ENCODE measurements around the gene ZBED1. TPM values are rescaled to one million over a fixed set of nuclear protein-coding genes. Genes with fewer than 3 reads are reported as not detected.
"Not testable (repeated sequence)": the region's sequence is repeated elsewhere in the genome, so short reads cannot be mapped to it uniquely, and the experiment has no call there.

The ZBED1 gene
- total and polyA plus RNA-seq, 8 donors = 11.9 to 39.5 (median 26.2) TPM

- no peak overlapping the region for H3K27ac ChIP-seq
- H3K4me3 ChIP-seq = no peak overlapping the region
- H3K9me3 ChIP-seq = no peaks in the 10 kb centered on the region
- 91 to 98% methylated on average over 7 of the region's 7 CpGs for WGBS, 2 donors
- ATAC-seq (no peak), FAIRE-seq (no peak), DNase-seq (no peak)
- peaks cover 0 to 13% (median 5%) of the 10 kb centered on the region in 3 donors for H3K4me1 ChIP-seq
- H3K36me3 ChIP-seq = no peaks in the 10 kb centered on the region
- intact Hi-C loops (cut with DNase I) = no loop called here
- no peak for TF ChIP-seq CTCF (IDR thresholded peaks at IDR 0.05)
- H3K27me3 ChIP-seq = no peaks in the 10 kb centered on the region
These were observed 29.1 kb downstream of the ZBED1 start for GRCh38 chrX:2471641-2472040.

DNA sequence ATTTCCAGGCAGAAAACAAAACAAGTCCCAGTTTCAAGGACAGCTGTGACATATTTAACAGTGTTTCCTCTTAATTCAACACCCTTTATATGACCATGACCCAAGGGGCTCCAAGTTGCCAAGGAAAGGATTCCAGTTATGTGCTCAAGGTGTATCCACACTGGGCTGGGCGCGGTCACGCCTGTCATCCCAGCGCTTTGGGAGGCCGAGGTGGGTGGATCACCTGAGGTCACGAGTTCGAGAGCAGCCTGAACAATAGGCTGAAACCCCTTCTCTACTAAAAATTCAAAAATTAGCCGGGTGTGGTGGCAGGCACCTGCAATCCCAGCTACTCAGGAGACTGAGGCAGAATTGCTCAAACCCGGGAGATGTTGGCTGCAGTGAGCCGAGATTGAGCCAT lies 29.6 kb downstream of the ZBED1 start:
- H3K4me3 ChIP-seq; FAIRE-seq; H3K27me3 ChIP-seq; H3K9me3 ChIP-seq; H3K36me3 ChIP-seq; ATAC-seq; H3K27ac ChIP-seq; intact Hi-C loops (cut with DNase I): not testable (repeated sequence)
- DNase-seq = peak in 1 of 6 donors; percentile 32
- 96% methylated on average over 10 of the region's 10 CpGs for WGBS, 2 donors
- H3K4me1 ChIP-seq = peaks cover 0 to 13% (median 5%) of the 10 kb centered on the region in 3 donors

- 86 to 100% methylated on average over 4 of the region's 4 CpGs for WGBS, 2 donors
- H3K36me3 ChIP-seq; H3K9me3 ChIP-seq; DNase-seq; H3K27me3 ChIP-seq; H3K4me3 ChIP-seq; ATAC-seq; FAIRE-seq; H3K27ac ChIP-seq; intact Hi-C loops (cut with DNase I): not testable (repeated sequence)
- peaks cover 0 to 13% (median 5%) of the 10 kb centered on the region in 3 donors for H3K4me1 ChIP-seq
These were observed 30.9 kb downstream of the ZBED1 start for GRCh38 chrX:2469852-2470251.

DNA sequence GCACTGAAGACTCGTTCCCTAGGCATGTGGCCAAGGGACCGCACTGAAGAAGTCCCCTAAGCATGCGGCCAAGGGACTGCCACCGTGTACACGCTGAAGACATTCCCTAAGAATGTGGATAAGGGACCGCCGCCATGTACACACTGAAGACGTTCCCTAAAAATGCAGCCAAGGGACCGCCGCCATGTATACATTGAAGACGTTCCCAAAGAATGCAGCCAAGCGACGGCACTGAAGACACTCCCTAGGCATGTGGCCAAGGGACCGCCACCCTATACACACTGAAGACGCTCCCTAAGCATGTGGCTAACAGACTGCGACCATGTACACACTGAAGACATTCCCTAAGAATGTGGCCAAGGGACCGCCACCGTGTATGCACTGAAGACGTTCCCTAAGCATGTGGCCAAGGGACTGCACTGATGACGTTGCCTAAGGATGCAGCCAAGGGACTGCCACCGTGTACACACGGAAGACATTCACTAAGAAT lies 31.5 kb downstream of the ZBED1 start:
- Histone ChIP-seq H3K36me3 (no peaks in the 10 kb centered on the region), H3K27ac (no peak overlapping the region), H3K4me3 (no peak overlapping the region), H3K9me3 (no peaks in the 10 kb centered on the region), H3K4me1 (peaks cover 0 to 13% (median 5%) of the 10 kb centered on the region in 3 donors), H3K27me3 (no peaks in the 10 kb centered on the region)
- ATAC-seq (no peak), DNase-seq (no peak), FAIRE-seq (no peak)
- intact Hi-C loops (cut with DNase I) = no loop called here
- no peak for TF ChIP-seq CTCF (IDR thresholded peaks at IDR 0.05)
- WGBS, 2 donors = 95 to 98% methylated on average over 22 of the region's 22 CpGs

- WGBS, 2 donors = 91 to 95% methylated on average over 32 of the region's 32 CpGs
- Histone ChIP-seq H3K9me3 (no peaks in the 10 kb centered on the region), H3K27me3 (no peaks in the 10 kb centered on the region), H3K36me3 (no peaks in the 10 kb centered on the region), H3K4me1 (peaks cover 0 to 11% (median 5%) of the 10 kb centered on the region in 3 donors), H3K4me3 (no peak overlapping the region), H3K27ac (no peak overlapping the region)
- FAIRE-seq = no peak
- DNase-seq = no peak
- no peak for ATAC-seq
- intact Hi-C loops (cut with DNase I) = no loop called here
- TF ChIP-seq CTCF (IDR thresholded peaks at IDR 0.05) = no peak
These were observed 32.2 kb downstream of the ZBED1 start for GRCh38 chrX:2468261-2469195.
